ENCODE measurements around the gene DBF4B.
A peak's percentile ranks its signal among the peaks of the same experiment; 100 is the strongest.

Gene DBF4B

DNA sequence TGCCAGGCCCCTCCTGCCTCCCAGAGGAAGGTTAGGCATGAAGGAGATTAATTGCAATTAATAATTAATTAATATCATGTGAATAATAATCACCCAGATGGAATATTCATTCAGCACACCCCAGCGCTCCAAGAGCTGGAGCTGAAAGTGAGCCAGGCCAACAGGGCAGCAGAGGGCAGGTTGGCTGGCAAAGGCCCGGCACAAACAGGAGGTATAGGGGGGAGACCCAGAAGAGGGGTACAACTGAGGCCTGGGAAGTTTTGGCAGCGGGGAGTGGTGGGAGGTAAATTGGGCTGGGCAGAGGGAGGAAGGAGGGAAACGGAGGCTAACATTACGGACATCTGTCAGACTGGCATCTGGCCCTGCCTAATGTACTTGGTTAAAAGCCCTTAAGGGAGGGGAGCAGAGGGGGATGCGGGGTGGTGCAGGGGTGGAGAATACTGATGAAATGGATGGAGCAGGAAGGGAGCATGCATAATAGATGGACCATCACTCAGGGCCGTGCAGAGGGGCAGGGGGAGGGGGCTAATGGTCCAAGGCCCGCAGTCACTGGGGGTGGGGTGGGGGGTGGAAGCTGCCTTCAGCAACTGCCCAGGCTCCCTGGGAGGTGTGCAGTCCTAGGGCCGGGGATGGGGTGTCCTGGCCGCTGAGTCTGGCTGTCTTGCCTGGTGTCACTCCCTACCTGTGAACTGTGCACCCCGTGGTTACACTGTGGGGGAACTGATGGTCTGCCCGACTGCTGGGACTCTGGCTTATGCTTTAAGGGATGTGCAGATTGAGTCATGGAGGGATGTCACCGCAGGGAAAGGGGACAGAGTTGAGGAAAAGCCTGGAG, 52.2 kb downstream of the DBF4B start:
- no peak for DNase-seq (ENCODE audit: low read depth)

DNA sequence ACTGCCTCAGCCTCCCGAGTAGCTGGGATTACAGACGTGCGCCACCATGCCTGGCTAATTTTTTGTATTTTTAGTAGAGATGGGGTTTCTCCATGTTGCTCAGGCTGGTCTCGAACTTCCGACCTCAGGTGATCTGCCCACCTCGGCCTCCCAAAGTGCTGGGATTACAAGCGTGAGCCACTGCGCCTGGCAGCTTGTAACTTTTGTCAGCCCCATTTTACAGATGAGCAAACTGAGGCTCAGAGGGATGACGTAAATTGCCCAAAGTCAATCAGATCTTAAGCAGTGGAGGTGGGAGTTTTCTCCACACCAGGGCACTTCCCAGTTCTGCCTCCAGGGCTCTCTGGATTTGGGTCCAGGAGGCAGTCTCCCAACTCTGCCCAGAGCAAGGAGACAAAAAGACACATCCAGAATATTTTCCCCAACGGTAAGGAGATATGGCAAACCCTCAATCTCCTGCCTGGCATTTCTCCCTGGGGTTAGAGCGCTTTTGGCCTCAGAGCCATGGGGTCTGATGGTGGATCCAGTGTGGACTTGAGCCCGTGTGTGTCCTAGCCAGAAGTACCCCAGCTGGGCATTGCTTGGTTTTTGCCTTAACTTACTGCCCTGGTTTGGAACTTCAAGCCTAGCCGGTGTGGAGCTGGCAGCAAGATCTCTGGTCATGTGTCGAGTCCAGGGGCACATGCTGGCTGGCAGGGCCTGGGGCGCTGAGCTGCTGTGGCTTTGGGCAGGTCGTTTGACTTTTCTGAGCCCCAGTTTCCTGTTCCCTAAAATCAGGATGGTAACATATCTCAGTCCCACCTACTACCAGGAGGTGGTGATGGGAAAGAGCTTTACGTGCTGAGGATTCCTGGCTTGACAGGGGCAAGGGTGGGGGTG, 53.7 kb downstream of the DBF4B start:
- DNase-seq (ENCODE audit: low read depth) = no peak

DNA sequence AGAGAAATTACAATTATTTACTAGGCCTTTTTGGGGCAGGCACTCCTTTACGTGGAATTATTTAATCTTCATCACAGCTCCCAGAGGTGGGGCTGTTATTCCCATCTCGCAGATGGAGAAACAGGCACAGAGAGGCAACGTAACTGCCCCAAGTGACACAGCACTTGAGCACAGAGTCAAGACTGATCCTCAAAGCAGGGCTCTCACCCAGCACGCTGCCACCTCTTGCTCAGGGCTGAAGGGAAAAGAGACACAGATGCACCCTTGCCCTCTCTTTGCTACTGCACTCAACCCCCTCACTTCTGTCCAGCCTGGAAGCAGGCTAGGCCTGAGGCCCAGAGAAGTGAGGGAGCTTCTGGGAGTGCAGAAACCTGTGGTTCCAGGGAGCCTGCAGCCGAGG, 54.7 kb downstream of the DBF4B start:
- no peak for DNase-seq (ENCODE audit: low read depth)

DNA sequence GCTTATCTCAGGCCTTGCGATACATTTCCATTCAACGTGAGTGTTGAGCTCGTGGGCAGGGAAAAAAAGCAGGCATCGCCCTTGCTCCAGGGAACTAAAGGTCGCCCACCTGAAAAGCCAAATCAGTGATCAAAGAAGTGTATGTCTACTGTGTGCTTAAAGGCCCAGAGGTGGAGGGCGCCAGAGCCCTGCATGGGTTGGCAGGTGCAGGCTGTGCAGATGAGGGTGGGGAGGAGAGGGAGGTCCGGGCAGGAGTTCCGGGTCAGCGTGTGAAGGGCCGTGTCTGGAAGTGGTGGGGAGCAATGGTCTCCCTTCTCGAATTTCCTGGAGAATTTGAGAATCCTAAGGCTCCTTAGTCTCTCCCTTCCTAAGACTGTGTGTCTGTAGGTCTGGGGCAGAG, 57.5 kb downstream of the DBF4B start:
- no peak for DNase-seq (ENCODE audit: low read depth)

DNA sequence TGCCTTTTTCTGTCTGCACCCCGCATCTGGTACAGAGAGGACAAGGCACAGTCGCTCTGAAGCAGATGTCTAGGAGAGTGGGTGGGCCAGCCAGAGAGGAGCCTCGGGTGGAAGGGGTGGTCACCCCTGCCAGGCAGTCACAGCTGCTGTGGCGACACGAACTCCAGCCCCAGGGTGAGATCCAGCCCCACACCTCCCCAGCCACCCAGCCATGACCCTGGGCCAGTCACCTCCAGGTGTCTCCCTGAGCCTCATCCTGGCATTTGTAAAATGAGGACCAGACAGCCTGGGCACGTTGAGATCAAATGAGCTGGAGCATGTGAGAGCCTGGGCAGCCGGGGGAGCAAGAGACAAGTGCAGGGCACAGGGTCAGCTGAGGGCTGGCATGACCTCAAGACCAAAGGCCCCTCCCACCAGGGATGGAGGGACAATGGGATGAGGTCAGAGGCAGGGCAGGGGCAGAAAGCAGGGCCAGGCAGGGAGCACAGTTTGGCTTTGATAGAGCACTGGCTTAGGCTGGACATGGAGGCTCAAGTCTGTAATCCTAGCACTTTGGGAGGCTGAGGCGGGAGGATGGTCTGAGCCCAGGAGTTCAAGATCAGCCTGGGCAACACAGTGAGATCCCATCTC, 58.1 kb downstream of the DBF4B start:
- DNase-seq (ENCODE audit: low read depth) = no peak

DNA sequence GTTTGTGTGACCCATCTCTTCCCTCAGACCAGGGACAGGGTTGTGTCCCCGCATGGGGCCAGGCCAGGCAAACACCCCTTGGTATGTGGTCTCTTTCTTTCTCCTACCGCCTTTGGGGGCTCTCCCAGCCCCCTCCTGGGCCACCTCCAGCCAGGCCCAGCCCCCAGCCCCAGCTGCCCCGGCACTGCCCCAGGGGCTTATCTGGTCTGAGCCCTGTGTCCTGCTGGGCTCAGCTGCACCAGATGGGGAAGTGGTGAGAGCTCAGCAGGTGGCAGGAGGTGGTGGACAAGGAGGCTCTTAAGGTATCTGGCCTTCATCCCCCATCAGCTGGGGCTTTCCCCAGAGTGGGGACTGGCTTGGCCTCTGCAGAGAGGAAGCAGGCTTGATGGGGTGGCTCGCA, 59.0 kb downstream of the DBF4B start:
- no peak for DNase-seq (ENCODE audit: low read depth)

DNA sequence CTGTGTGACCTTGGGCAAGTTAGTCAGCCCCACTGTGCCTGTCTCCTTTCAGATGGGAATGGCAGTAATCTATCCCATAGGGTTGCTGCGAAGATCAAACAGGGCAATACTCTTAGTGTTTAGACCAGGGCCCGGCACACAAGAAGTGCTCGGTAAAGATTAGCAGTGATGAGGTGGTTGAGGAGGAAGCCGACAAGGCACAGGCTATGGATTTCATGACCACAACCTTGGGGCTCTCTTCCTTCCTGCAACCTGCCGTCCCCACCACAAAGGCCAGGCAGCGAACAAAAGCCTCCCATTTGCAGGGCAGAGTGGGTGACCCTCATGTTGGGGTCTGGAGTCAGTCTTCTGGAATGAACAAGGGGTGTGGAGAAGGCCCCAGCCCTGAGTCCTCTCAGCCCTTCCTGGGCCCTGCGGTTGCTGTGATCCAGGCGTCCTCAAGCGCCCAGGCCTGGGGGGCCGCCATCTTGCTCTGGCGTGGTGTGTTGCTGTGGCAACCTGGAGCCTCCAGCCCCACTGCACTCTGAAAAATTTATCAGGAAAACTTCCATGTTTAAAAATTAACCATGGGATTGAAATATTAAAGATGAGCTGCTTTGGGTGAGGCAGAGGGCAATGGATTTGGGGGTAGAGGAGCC, 60.2 kb downstream of the DBF4B start:
- DNase-seq (ENCODE audit: low read depth) = no peak

DNA sequence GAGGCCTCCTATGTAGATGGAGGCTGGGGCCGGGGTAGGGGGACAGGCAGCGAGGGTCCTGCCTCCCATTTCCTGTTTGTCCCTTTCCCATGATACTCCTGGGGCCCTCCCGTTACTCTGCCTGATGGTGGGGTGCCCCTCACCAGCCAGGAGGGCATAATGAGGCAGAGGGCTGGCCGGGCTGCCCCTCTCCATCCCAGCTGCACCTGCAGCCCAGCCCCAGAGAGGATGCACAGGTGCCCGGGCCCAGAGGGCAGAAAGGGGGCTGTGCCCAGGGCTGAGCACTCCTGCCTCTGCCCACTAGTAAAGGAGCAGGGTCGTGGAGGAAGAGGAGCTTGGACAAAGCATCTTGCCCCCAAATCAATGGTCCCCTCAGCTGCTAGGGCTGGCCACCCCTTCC, 60.8 kb downstream of the DBF4B start:
- no peak for DNase-seq (ENCODE audit: low read depth)

DNA sequence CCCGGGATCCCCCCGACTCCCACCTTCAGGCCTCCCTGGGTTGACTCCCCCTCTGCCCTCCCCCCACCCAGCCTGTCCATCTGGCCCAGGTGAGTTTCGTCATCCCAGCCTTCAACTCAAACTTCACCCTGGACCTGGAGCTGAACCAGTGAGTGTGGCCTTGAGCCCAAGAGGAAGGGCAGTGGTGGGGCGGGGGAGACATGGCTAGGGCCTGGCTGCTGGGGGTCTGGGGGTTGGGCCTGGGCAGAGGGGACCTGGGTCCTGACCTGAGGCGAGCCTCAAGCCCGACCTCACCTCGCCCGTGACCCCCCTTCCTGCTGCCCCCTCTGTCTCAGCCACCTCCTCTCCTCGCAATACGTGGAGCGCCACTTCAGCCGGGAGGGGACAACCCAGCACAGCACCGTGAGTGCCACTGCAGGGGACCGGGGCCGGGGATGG, 61.2 kb downstream of the DBF4B start:
- DNase-seq (ENCODE audit: low read depth) = no peak

DNA sequence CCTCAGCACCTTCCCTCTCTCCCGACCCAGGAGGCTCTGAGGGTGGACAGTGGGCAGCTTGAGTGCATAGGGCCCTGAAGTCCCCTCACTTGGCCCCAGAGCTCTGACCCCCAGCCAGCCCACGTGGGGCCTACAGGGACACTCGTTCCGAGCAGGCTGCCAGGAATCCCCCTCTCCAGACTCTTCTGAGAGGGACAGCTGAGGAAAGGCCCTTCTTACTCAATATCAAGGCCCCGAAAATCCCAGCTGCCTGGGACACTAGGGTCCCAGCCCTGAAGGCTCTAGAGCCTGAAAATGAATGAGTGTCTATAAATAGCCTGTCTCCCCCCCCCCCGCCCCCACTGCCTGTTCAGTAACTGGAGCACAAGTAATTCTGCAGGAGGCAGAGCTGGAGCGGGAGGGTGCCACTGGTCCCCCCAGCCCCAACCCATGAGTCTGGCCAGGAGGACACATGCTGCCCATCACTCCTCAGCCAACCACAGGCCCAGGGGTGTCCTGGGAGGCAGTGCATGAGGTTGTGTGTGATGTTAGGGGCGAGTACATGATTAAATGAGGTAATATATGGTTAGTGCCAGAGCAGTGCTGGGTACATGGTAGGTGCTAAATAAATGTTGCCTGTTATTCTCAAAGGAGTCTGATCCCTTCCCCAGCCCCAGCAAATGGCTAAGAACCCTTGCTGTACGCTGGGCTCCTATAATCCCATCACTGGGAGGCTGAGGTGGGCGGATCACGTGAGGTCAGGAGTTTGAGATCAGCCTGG, 61.9 kb downstream of the DBF4B start:
- no peak for DNase-seq (ENCODE audit: low read depth)

DNA sequence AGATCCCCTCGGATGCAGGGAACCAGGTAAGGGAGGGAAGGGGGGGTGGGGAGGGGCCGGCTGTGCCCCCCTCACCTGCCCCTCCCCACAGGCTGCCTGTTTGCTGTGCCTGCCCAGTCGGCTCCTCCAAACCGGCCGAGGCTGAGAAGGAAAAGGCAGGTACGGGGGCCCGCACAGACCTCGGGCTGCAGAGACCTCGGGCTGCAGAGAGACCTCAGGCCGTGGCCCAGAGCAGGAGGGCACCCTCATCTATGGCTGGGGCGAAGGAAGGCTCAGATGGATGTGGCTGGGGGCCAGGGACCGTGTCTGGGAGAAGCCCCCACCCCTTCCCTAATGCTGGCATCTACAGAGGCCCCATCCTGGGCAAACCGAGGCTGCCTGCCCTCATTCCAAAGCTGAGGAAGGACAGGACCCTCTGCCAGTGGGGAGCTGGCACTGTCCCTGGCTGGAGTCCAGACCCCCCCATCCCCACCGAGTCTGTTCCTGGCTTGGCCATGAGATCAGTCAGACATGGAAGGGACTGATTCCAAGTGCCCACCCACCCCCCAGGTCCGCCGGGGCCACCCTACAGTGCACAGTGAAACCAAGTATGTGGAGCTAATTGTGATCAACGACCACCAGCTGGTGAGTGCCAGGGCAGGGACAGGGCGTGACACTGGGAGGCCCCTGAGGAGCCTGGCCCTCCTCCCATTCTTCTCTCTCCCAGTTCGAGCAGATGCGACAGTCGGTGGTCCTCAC, 64.0 kb downstream of the DBF4B start:
- no peak for DNase-seq (ENCODE audit: low read depth)

DNA sequence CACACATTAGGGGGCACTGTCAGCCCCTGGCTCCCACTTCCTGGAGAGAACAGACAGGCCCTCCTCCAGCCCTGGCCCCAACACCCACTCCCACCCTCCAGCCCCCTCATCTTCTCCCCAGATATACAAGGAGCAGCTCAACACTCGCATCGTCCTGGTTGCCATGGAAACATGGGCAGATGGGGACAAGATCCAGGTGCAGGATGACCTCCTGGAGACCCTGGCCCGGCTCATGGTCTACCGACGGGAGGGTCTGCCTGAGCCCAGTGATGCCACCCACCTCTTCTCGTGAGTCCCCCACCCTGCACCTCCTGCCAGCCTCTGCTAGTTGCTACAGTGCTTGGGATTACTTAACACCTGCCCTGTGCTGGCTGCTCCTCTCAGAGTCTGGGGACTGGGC, 64.7 kb downstream of the DBF4B start:
- DNase-seq (ENCODE audit: low read depth) = no peak

DNA sequence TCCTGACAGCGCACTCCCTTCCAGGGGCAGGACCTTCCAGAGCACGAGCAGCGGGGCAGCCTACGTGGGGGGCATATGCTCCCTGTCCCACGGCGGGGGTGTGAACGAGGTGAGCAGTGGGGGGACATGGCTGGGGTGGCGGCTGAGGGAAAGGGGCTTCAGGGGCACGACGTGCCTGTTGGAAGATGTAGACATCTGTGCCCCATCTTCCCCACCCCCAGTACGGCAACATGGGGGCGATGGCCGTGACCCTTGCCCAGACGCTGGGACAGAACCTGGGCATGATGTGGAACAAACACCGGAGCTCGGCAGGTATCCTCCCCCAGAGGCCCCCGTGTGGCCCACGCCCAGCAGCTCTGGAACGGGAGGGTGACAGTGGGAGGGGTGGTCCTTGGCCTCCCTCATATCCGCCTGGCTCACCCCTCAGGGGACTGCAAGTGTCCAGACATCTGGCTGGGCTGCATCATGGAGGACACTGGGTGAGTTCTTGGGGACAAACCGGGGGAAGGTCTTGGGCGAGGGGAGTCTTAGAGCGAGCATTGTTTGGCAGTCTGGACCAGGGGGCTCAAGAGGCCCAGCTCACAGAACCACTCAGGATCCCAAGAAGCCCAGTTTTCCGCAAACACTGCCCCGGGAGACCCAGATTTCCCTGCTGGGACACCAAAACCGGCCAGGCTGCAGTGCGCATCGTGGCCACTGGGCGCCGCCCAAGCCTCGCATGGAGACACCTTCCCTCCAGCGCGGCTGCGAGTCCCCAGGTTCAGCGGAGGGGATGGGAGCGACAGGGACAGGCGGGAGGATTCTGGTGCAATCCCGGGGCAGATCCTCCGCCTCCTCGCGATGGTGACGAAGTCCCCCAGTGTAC, 66.0 kb downstream of the DBF4B start:
- peak; percentile 80 for DNase-seq (ENCODE audit: low read depth)

DNA sequence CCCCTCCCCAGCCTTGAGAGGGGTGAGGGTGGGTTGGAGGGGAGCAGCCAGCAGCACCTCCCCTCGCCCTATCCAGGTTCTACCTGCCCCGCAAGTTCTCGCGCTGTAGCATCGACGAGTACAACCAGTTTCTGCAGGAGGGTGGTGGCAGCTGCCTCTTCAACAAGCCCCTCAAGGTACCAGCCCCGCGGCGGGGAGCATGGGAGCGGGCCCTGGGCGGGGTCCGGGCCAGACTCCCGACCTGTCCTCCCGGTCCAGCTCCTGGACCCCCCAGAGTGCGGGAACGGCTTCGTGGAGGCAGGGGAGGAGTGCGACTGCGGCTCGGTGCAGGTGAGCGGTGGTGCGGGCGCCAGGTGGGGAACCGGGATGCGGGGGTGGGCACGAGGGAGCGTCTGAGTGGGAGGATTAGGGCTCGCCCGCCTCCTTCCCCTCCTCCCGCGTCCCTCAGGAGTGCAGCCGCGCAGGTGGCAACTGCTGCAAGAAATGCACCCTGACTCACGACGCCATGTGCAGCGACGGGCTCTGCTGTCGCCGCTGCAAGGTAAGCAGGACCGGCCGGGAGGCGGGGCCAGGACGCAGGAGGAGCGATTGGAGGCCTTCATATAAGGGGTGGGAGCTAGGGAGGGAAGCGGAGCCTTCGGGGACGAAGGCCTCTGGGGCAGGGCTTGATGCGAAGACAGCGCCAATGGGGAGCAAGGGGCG, 66.8 kb downstream of the DBF4B start:
- peak; percentile 98 for DNase-seq (ENCODE audit: low read depth)

DNA sequence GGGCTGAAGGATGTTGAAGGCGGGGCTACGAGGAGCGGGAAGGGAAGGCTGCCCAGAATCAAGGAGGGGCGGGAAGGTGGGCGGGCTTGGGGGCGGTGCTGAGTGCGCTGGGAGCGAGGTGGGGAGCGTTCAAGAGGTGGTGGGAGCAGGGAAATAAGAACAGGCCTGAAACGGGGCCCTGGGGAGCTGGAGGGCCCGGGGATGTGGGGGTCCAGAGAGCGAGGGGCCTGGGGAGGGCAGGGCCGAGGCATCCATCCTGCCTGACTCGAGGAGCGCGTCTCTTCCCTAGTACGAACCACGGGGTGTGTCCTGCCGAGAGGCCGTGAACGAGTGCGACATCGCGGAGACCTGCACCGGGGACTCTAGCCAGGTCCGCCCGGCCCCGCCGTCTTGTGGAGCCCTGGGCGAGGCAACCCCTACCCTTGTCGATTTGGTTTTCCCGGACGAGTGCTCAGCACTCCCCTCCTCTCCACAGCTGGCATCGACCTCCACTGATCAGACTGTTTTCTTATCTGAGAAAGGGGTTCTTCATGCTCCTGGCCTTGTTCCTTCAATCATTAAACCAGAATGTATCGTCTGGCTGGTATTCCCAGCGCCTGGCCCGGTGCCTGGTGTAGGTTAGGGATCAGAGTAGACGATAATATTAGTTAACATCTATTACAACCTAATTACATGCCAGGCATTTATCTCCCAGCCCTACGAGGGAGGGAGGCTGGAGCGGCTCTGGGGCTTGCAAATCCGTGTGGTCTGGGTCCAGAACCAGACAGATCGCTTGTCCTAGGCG, 67.6 kb downstream of the DBF4B start:
- no peak for DNase-seq (ENCODE audit: low read depth)

DNA sequence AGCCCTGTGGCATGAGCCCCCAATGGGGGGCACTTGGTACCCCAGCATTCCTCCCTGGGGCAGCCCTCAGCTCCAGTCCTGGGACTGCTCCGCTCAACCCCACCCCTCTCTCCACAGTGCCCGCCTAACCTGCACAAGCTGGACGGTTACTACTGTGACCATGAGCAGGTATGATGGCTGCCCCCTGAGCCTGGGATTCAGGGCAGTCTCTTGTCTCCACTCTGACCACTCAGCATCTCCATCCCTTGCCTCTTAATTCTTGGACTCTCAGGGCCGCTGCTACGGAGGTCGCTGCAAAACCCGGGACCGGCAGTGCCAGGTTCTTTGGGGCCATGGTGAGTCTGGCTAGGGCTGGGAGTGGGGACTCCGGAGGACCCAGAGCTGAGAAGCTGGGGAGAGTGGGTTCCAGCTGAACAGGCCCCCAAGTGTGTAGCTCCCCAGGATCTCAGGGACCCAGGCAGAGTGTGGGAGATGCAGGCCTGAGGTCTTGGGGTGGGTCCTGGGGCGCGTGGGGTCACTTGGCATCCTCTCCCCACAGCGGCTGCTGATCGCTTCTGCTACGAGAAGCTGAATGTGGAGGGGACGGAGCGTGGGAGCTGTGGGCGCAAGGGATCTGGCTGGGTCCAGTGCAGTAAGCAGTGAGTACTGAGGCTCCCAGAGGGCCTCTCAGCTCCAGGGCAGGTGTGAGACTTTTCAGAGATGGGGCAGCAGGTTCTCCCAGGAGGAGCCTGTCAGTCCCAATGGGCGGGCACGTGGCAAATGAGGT, 68.3 kb downstream of the DBF4B start:
- no peak for DNase-seq (ENCODE audit: low read depth)
